Panc1 (cell line): ENCODE data around the gene BYSL. TPM values are rescaled to one million over a fixed set of nuclear protein-coding genes. Genes with fewer than 3 reads are reported as not detected.

Source experiments
- total RNA-seq: library from RNA; stranded (reverse); gene quantifications from one replicate; pipeline ENCODE4 v1.2.1, GENCODE V29; 2021; ENCODE audit not compliant: unreplicated experiment

The BYSL gene
- total RNA-seq, 1 experiment from 2014 or later, result 49.1 TPM

Other genes starting within 250 kb of the BYSL start
- 13.3 TPM for gene TFEB, start 185.9 kb upstream of the BYSL start, total RNA-seq
- gene PGC, start 174.1 kb upstream of the BYSL start, total RNA-seq, result 0.18 TPM
- gene FRS3, start 141.6 kb upstream of the BYSL start, total RNA-seq, result 3.0 TPM
- 1.6 TPM for gene PRICKLE4, start 140.7 kb upstream of the BYSL start, total RNA-seq
- gene TOMM6, start 133.8 kb upstream of the BYSL start, total RNA-seq, result 234 TPM
- 5.4 TPM for gene USP49, start 26.1 kb upstream of the BYSL start, total RNA-seq
- gene MED20, start 360 bp upstream of the BYSL start, total RNA-seq, result 24.5 TPM
- 36.8 TPM for gene CCND3, start 20.3 kb downstream of the BYSL start, total RNA-seq
- gene TAF8, start 129.0 kb downstream of the BYSL start, total RNA-seq, result 35.5 TPM
- 12.9 TPM for gene C6orf132, start 221.1 kb downstream of the BYSL start, total RNA-seq